Body of pancreas (tissue), 4 donors: ENCODE results near the gene VAMP2.

Experiments used
- CTCF ChIP-seq, 7 experiments: fragments of 450-650 bp in 4 of 7; fragments of 200-600 bp in 3 of 7; sonication (generic) in 3 of 7; IDR thresholded peaks; one replicate each; pipeline ENCODE4 v1.5.1; 2016 to 2019; ENCODE audit warnings: antibody characterized with exemption in 7 of 7
- POLR2A ChIP-seq, 3 donors: fragments of 450-650 bp; IDR thresholded peaks; one replicate each; pipeline ENCODE4 v1.6.1; 2016; ENCODE audit warnings: antibody characterized with exemption in 3 of 3, mild to moderate bottlenecking in 2 of 3

DNA sequence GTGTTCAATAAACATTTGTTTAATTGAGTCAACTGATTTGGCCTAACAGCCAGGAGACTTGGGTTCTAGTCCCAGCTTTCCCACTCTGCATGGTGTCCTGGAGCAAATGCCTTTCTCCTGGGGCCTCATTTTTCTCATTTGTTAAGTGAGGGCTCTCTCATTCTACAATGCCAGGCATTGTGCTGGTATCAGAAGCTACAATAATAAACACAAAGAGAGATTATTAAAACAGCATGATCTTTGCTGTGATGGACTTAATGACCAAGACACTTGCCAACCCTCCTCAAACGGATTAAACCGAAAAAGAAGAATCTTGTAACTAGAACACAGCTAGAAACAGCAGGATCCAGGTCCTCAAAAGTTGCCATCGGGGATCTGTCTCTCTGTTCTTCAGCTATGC, 4.8 kb upstream of the VAMP2 start:
- TF ChIP-seq CTCF (IDR thresholded peaks at IDR 0.05) (no peak), POLR2A (IDR thresholded peaks at IDR 0.05) (no peak)
